GM19328 (cell line): ENCODE data around the gene LIN9.
A peak's percentile ranks its signal among the peaks of the same experiment; 100 is the strongest.
"Not testable (repeated sequence)": the region's sequence is repeated elsewhere in the genome, so short reads cannot be mapped to it uniquely, and the experiment has no call there.

Experiments
- ATAC-seq: cut with Tn5 transposase; IDR thresholded peaks from one replicate; pipeline ENCODE4 v1.9.1; 2021; ENCODE audit warnings: mild to moderate bottlenecking, moderate library complexity; ENCODE audit not compliant: unreplicated experiment

Gene LIN9

DNA sequence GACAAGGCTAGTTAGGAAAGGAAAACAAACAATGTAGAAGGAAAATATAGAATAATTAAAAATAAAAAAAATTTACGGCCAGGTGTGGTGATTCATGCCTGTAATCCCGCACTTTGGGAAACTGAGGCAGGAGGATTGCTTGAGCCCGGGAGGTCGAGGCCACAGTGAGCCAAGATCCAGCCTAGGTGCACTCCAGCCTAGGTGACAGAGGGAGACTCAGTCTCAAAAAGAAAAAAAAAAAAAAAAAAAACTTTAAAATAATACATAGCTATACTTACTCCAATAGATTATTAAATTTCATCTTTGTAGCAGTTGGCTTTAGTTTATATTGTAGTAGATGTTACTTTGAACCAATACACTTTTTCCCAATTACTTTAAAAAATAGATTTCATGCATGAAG, 32.0 kb downstream of the LIN9 start:
- no peak for ATAC-seq

DNA sequence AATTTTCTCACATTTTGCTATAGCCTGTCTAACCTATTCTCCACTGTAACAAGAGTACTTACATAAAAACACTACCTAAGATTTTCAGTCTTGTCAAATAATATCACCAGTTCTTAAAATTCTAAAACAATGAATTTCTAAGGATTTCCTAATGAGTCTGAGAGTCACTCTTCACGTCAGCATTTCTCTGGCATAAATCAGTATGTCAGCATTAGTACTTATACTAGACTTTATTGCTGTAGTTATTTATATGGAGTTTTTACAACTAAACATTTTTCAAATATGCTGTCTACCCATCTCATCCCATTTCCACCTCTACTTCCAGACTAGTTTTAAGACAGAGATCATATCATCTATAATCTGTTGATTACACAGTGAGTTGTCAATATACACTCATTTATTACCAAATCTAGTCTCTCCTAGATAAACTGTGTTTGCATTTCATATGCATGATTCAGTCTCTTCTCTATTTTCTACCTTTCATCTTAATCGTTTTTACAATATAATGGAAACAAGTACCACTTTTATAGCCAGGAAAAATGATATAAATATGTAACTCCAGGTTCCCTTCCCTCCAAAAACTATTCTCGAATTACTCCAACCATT, 32.8 kb downstream of the LIN9 start:
- no peak for ATAC-seq

GRCh38 chr1:226274138-226274537, 34.8 kb downstream of the LIN9 start:
- ATAC-seq: no peak

GRCh38 chr1:226272233-226272902, 36.6 kb downstream of the LIN9 start:
- not testable (repeated sequence) for ATAC-seq

DNA sequence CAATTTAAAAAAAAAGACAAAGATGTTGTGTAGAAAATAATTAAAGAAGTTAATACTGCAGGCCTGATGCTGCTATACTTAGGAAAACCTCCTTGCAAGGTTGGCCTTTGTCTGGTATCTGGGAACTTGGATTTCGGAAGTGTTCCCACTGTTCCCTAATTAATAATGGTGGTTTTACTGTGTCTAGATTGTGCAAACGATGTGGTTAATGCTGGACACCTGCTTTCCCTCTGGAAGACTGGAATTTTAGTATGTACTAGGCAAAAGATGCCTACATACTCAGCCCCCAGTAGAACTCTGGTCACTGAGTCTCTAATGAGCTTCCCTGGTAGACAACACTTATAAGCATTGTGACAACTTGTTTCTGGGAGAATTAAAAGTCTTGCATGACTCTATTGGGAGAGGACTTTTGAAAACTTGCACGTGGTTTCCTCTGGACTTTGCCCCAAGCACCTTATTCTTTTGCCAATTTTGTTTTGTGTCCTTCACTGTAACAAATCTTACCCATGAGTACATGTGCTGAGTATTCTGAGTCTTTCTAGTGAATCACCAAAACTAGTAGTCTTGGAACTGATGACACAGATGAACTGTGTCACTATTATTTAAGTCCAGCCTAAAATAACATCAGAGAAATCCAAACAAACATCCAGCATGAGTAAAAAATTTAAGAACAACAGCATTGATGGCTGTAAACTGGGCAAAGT, 40.4 kb downstream of the LIN9 start:
- ATAC-seq: no peak

DNA sequence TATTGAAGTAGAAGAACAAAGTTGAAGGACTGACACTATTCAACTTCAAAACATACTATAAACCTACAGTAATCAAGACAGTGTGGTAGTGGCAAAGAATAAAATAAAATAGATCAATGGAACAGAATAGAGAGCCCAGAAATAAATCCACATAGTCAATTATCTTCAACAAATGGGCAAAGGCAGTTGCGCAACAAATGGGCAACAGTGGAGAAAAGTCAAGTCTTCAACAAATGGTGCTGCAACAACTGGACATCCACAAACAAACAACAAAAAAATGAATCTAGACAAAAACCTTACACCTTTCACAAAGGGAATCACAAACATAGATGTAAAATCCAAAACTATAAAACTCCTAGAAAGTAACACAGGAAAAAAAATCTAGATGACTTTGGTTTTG, 47.1 kb downstream of the LIN9 start:
- ATAC-seq: no peak

- no peak for ATAC-seq
These were observed 53.6 kb downstream of the LIN9 start for GRCh38 chr1:226255380-226255779.

DNA sequence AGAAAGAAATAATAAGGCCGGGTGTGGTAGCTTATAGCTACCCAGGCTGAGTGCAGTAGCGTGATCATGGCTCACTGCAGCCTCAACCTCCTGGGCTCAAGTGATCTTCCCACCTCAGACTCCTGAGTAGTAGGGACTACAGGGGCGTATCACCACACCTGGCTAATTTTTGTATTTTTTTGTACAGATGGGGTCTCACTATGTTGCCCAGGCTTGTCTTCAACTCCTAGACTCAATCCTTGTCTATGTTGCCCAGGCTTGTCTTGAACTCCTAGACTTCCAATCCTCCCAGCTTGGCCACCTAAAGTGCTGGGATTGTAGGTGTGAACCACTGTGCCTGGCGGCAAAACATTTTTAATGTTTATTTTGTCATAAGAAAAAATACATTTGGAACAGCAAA, 55.0 kb downstream of the LIN9 start:
- ATAC-seq: no peak

DNA sequence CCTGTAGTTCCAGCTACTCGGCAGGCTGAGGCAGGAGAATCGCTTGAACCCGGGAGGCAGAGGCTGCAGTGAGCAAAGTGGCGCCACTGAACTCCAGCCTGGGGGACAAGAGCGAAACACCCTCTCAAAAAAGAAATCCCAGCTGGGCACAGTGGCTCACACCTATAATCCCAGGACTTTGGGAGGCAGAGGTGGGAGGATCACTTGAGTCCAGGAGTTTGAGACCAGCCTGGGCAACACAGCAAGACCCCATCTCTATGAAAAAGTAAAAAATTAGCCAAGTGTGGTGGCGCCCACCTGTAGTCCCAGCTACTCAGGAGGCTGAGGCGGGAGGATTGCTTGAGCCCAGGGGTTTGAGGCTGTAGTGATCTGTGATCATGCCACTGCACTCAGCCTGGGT, 56.1 kb downstream of the LIN9 start:
- not testable (repeated sequence) for ATAC-seq

GRCh38 chr1:226250511-226250910, 58.5 kb downstream of the LIN9 start:
- ATAC-seq: no peak

DNA sequence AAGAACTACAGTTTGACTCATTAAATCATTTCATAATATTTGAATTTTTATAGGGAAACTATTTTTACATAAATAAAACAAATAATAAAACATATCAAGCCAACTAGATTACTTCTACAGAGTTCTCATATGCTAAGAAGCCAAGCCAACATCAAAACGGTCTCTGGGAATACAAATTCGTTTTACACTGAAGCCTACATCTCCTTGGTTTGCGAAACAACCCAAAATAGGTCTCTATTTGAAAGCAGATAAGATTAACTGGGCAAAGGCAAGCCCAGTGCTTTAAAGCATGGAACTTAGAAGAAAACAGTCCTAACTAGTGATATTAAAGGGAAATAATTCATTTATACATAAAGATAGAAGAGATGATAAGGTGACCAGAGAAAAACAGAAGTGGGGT, 60.2 kb downstream of the LIN9 start:
- no peak for ATAC-seq

DNA sequence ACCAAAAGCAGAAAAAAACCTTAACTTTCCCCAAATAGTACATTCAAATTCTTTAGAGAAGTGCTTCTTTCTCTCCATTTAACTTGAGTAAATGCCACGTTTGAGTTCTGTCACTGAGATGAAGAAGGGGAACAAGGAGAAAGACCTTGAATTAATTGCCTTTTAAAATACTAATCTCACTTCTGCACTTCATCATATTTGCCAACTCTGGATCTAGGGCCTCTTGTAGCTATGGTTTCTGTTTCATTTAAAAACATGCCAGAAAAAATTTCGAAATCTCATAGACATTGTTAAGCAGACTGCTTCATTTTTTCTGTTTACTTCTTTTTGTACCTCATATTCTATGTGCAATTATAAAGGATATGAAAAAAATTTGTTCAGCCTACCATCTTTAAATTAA, 60.9 kb downstream of the LIN9 start:
- no peak for ATAC-seq

DNA sequence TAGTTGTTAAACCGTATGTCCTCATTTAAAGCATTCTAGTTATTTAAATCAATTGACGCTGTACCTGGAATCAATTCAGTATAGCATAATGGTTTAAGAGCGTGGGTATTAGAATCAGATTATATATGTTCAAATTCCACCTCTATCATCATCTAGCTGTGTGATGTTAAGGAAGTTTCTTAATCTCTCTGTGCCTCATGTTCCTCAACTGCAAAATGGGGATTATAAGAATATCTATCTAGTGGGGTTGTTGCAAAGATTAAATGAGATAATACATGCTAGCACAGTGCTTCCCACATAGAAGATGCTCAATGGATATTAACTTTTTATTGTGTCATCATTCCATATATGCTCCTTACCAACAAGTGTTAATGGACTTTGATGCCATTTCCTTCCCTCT, 69.5 kb downstream of the LIN9 start:
- no peak for ATAC-seq

DNA sequence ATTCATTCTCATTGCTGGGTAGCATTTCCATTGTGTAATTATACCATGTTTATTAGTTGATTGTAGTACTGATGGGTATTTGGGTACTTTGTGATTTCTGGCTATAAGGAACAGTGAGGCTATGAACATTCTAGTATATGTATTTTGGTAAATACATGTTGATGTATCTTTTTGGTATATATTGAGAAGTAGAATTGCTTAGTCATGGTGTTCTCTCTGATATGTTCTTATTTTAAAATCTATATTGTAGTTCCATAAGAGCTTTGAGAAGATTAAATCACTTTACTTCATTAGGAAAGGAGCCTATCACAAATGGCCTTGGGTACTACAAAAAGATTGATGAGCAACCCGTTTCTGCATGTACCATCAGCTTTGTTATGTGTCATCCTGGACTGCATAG, 72.1 kb downstream of the LIN9 start:
- ATAC-seq: no peak

DNA sequence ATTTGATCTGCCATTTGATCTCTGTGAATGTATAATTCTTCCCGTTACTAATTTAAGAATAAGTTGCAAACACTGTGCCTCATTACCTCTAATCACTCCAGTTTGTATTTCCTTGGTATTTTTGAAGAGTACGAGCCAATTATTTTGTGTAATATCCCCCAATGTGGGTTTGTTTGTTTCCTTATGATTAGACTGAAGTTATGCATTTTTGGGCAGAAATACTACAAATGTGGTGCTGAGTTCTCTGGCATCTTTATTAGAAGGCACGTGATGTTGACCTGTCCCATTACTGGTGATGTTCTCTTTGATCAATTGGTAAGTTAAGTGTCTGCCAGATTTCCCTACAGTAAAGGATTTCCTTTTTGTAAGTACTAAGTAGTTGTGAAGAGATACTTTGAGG, 75.2 kb downstream of the LIN9 start:
- no peak for ATAC-seq

GRCh38 chr1:226233293-226233692, 75.7 kb downstream of the LIN9 start:
- ATAC-seq: no peak

- ATAC-seq: no peak
These were observed 82.4 kb downstream of the LIN9 start for GRCh38 chr1:226226601-226227000.

DNA sequence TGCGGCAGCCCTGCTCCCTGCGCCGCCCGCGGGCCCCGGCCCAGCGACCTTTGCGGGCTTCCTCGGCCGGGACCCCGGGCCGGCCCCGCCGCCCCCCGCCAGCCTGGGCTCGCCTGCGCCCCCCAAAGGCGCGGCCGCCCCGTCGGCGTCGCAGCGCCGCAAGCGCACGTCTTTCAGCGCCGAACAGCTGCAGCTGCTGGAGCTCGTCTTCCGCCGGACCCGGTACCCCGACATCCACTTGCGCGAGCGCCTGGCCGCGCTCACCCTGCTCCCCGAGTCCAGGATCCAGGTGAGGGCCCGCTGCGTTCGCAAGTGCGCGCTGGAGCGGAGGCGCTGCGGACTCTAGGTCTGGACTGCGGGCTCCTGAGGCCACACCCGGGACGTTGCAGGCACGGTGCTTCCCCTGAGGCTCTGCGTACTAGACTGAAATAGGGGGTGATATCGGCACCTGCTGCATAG, 85.1 kb downstream of the LIN9 start:
- ATAC-seq: peak; percentile 56

- ATAC-seq: peak; percentile 44
These were observed 85.7 kb downstream of the LIN9 start, which contains the start of gene MIXL1 for GRCh38 chr1:226223157-226223785. TSS of gene MIXL1 (plus strand) at chr1:226223664. CDS start at chr1:226223682, 18 bp downstream.

DNA sequence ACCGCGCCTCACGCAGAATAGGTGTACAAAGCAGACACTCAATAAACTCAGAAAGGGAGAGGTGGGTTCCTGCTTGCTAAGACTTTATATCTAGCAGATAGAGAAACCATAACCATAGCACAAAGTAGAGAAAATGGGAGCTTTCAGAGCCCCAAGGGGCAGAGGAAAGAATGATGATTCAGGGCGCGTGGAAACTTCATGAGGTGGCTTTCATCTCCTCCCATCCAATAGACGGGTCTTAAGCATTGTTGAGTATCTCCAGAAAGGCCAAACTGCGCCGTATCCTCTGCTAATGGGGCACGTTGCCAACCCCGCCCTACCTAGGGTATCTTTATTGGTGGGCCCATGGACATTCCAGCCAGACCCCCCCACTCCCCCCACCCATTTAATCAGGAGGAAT, 86.3 kb downstream of the LIN9 start:
- no peak for ATAC-seq

- no peak for ATAC-seq
These were observed 88.3 kb downstream of the LIN9 start for GRCh38 chr1:226220473-226221189.
